ENCODE measurements around the gene NKAIN4.

Gene NKAIN4

DNA sequence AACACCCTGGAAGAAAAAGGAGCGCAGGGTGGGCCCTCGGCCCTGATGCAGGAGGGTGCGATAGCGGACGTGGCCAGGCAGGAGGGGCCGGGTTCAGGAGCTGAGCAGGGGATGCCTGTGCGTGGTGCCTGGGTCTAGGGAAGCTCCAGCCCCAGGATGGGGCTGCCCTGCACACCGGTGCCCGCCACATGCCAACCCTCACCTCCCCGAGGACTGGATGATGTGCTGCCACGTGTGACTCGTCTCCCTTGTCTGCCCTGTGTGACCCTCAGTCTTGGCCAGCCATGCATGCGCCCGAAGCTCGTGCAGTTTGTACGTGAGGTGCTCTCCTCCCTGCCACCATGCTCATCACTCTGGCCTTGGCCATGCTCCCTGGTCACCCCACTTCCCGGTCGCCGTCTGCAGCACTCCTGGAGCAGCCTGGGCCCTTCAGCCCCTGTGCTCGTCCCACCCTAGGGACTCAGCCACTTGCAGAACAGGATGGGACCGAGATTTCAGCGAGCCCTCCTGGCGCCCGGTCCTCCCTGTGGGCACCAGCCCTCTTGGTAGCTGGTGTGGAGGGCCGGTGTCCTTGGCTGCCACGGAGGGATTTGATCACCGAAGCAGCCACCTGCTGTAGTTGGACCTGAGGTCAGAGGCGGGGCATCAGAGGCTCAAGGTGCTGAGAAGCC is 34.5 kb upstream of the NKAIN4 start:
- no peak for DNase-seq (ENCODE audit: low read depth in 3 of 3)

DNA sequence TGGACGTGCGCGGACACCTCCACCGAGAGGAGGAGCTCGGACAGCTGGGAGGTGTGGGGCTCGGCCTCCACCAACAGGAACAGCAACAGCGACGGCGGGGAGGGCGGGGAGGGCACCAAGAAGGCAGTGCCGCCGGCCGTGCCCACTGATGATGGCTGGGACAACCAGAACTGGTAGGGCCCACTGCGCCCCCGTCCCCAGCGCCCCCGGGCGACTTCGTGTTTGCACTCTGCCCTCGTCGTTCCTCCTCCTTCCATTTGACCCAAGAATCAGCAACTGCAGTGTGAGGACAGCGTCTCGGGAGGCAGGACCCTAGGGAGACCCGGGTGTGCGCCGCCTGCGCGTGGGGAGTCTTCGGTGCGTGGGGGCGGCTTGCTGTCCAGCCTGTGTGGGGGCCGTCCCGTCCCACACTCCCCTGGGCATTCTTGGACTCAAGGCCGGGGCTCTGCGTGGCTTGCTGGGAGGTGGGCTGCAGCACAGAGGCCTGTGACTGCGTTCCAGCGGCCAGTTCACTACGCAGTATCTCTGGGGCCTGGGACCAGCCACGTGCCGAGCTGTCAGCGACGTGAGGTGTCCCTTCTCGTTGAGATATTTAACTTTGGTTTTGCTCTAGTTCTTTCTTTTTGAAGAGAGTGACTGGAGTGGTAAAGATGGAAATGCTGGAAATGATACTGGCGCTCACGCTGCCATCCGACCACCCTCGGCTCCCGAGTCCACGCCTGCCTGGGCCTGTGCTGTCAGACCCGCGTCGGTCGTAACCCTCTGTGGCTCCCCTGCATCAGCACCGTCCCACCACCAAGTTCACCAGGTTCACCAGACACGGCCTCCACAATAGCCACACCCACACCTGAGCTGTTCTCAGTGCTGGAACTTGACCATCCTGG is 33.7 kb upstream of the NKAIN4 start:
- no peak for DNase-seq (ENCODE audit: low read depth in 3 of 3)

DNA sequence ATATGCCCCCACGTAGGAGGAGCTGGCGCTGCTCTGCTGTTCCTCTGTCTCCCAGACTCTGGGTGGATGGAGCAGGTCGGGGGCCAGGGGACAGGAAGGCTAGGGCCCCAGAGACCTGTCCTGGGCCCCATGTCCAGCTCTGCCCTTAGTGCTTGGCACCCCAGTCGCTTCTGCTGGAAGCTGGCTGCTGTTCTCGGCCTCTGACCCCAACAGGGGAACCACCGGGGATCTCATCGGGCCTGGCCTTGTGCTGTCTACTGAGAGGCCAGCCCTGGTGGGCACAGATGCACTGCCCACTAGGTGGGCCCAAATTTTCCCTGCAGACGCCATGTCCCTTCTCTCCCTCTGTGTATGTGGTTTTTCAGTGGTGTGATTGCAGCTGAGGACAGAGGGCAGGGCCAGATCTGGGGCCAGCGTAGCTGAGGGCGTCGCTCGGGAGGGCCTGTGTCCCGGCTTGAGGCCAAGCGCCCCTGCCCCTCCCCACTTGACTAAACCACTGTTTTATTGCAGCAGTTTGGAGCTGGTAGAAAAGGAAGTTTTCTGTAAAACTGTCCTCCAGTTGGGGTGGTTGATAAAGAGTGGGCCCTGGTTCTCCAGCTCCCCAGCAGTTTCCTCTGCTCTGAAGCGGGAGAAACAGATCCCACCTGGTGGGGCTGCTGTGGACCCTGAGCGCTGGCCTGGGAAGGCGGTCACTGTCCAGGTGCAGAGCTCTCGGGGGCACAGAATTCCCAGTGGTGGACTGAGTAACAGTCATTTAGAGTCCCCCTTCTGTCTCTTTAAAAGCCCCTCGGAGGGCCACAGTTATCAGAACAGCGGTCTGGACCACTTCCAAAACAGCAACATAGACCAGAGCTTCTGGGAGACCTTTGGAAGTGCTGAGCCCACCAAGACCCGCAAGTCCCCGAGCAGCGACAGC is 32.8 kb upstream of the NKAIN4 start:
- DNase-seq (ENCODE audit: low read depth in 3 of 3), result no peak

DNA sequence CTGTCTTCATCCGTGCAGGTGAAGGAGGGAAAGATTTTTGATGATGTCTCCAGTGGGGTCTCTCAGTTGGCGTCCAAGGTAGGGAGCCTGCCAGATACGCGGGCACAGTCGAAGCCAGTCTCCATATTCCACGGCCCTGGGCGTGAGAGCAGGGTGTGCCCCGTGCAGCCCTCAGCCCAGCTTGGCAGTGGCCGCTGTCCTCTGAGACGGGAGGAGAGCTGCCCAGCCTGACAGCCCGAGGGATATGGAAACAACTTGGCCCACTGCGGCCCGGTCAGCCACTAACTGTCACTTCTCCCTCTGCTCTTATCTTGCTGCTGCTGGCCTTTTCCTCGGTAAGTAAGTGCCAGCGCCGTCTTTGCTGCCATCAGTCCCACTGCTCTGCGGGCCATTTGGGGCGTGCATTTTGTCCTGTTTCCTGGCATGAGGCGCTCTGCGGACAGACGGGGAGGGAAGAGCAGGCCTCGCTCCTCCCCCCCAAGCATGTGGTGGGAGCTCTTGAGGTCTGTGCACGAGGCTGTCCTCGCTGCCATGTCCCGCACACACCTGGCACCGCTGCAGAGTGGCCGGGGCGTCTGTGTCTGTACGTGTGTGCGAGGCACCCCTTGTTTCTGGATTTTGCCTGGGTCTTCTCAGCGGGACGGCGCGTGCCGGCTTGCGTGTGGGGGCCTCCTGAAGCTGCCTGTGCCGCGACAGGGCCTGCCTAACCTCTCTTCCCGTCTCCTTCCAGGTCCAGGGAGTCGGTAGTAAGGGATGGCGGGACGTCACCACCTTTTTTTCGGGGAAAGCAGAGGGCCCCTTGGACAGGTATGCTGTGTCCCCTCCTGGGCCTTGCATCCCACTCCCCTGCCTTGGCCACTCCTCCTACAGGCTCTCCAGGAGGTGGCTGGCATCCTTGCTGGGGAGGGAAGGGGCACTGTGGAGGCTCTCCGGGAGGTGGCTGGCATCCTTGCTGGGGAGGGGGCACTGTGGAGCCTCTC is 31.7 kb upstream of the NKAIN4 start:
- DNase-seq (ENCODE audit: low read depth in 3 of 3), result no peak

DNA sequence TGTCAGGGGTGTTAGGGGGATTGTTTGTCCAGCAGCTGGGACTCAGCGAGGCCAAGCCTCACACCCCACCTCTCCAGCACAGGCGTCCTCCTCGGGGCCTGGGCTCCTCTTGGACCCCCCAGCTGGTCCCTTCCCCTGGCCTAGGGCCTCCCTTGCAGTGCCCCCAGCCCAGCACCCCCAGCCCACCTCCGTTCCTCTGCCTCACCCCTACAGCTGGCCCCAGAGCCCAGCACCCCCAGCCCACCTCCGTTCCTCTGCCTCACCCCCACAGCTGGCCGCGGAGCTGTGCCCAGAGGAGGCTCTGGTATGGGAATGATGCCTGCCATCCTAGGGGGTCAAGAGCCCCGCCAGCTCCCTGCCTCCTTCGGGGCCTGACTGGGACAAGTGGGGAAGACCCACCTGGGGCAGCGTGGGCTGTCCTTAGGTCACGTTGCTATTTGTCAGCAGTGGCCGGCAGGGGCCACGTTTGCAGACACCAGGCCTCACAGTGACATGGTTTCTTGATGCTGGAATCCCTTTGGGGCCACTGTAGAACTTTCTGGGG is 30.8 kb upstream of the NKAIN4 start:
- DNase-seq (ENCODE audit: low read depth in 3 of 3), result no peak

DNA sequence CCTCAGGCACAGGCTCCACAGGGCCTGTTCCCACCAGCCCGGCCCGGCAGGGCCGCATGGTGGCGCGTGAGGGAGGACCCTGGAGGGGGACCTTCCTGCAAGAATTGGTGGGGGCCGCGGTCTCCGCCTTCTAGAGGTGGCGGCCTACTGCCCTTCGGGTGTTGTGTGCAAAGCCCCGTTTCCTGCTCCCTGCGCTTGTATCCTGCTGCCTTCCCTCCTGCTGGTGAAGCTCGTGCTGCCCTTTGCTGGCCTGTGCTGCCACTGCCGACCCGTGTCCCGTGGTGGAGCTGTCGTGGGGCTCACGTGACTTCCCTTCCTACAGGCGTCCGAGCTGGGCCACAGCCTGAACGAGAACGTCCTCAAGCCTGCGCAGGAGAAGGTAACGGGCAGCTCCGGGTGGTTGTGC is 30.3 kb upstream of the NKAIN4 start:
- DNase-seq (ENCODE audit: low read depth in 3 of 3), result no peak

DNA sequence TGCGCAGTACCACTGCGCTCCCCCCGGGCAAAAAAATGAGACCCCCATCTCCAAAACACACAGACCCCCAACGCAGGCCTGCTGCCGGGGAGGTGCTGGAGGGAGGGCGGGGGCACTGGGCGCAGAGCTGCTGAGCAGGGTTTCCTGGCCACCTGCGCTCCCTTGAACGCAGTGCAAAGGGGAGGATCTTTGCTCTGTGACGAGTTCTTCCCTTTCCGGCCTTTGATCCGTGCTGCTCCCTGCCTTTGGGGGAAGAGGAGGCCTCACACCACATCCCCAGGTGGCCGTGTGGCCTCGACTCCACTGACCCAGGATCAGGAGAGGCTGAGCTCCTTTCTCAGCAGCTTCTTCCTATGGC is 29.8 kb upstream of the NKAIN4 start:
- DNase-seq (ENCODE audit: low read depth in 3 of 3), result no peak

DNA sequence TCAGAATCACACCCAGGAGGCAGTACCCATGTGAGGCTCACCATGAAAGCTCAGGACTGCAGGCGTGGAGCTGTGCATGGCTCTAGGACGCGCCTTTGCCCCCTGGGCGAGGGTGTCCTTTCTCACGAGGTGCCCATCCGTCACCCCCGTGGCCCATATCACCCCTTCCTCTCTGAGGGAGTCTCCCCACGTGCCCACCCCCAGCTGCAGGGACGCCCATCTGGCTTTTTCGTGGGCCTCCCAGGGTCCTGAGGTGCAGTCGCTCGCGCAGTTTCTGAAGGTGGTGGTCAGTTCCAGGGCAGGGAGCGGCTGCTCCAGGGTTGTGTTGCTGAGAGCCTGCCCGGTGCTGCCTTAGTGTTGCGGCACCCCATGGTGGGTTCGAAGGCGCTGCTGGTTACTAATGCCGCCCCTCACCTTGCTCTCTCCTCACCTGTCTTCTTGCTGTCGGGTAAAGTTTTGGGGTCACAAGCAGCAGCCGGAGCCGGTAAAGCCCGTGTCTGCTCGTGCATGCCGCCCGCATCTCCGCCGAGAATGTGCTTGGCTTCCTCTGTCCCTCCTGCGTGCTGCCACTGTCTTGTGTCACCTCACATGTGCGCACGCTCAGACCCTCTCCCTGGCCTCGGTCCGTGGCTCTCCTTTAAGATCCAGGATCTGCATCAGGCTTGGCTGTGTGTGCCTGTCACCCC is 29.3 kb upstream of the NKAIN4 start:
- no peak for DNase-seq (ENCODE audit: low read depth in 3 of 3)

DNA sequence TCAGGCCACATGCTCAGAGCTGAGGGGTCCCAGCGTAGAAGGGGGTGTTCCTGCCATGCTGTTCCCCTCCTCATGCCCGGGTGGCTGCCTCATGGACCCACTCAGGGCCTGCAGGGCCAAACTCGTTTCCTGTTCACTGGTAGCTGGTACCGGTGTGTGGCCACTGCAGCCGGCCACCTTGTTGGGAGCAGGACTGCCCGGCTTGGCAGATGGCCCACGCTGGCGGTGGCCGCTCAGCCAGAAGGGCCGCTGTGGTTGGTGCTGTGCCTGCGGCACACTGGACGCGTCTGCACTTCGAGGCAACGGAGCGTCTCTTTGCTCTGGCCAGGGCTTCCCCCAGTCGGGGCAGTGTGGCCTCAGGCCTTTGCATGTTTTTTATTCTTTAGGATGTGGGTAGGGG is 28.7 kb upstream of the NKAIN4 start:
- no peak for DNase-seq (ENCODE audit: low read depth in 3 of 3)

DNA sequence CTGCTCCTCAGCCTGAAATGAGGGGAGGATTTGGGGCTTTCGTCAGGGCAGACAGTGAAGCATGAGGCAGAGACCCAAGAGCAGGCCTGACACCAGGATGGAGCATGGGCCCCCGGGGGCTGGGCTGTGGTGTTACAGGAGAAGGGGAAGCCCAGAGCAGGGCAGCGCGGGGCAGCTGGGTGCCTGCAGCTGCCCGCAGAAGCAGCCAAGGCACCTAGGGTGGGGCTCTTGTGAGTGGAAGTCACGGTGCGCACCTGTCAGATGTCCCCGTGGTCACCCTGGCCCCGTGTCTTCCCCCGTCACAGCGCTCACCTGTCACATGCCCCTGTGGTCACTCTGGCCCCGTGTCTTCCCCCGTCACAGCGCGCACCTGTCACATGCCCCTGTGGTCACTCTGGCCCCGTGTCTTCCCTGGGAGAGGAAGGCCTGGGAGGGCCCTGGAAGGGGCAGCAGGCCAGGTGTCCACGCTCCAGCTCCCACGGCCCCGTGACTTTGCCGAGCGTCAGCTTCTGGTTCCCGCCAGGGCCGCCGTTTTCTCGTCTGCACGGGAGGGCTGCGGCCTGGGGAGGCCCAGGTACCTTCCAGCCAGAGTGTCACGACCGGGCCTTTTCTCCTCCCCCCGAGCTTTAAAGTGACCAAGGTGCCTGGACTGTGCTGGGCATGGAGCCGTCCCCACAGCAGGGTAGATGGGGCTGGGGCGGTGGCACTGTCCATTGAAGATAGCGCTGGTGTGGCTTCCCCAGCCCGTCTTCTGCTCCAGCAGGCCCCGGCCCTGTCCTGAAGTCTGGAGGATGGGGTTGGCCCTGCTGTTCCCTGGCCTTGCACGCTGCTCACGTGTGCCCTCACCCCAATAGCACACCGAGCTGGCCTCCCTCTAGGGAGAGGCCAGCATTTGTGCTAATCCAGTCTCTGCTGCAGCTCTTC is 27.7 kb upstream of the NKAIN4 start:
- DNase-seq (ENCODE audit: low read depth in 3 of 3), result no peak

DNA sequence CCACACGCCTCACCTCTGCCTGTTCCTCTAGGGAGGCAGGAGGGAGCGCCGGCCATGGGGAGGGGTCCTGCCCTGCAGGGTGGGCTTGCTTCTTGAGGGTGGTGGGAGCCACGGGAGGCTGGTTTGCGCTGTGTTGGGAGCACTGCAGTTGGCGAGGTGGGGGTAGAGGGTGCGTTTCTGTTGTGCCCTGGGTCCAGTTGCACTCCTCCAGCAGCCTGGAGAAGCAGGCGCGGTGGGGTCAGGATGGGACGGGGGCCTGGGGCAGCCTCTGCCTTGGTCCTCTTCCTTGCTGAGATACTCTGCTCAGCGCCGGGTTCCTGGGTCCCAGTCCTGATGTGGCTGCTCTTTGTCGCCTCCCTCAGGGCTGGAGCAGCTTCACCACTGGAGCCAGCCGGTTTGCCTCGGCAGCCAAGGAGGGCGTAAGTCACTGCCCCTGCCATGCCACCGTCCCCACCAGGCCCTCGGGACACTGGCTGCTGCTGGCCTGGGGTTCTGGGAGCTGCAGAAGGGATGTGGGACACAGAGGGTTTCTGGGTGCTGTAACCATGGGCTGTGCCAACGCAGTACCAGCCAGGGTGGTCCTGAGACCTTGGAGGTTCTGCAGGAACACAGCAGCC is 26.8 kb upstream of the NKAIN4 start:
- no peak for DNase-seq (ENCODE audit: low read depth in 3 of 3)

DNA sequence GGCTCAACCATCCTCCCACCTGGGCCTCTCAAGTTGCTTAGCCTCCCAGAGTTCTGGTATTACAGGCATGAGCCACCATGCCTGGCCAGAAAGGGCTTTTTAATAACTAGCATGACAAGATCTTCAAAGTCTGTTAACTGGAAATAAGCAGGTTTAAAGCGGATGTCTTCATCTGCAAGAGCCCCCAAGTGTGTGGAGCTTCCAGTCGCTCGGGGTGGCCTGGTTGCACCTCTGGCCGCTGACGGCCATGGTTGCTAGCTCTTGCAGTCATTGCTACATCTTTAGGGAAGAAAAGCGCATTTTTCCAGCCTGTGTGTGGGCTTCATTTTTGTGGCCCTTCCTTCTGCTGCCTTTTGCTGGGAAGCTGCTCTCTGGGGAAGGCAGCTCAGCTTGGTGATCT is 26.1 kb upstream of the NKAIN4 start:
- no peak for DNase-seq (ENCODE audit: low read depth in 3 of 3)

DNA sequence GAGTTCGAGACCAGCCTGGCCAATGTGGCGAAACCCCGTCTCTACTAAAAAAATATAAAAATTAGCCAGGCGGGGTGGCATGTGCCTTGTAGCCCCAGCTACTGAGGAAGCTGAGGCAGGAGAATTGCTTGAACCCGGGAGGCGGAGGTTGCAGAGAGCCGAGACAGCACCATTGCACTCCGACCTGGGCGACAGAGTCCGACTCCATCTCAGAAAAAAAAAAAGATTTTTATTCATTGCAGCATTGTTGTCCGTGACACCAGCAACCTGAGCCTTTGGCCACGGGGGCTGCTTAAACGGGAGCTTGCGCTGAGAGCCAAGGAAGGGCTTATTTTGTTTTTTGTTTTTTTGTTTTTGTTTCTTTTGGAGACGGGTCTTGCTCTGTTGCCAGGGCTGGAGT is 25.7 kb upstream of the NKAIN4 start:
- DNase-seq (ENCODE audit: low read depth in 3 of 3), result no peak

DNA sequence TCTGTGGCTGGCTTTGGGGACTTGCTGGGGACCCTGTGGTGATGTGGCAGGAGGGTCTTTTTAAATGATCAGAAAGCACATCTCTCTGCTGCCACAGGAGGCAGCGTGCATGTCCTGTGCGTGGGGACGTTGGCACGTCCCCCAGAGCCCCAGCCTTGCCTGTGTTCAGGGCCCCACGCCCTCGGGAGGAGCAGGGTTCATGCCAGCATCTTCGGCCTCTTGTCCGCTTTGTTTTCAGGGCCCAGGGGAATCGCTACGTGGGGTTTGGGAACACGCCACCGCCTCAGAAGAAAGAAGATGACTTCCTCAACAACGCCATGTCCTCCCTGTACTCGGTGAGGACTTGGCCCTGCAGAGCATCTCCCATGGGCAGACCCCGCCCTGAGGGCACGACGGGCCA is 24.4 kb upstream of the NKAIN4 start:
- no peak for DNase-seq (ENCODE audit: low read depth in 3 of 3)

DNA sequence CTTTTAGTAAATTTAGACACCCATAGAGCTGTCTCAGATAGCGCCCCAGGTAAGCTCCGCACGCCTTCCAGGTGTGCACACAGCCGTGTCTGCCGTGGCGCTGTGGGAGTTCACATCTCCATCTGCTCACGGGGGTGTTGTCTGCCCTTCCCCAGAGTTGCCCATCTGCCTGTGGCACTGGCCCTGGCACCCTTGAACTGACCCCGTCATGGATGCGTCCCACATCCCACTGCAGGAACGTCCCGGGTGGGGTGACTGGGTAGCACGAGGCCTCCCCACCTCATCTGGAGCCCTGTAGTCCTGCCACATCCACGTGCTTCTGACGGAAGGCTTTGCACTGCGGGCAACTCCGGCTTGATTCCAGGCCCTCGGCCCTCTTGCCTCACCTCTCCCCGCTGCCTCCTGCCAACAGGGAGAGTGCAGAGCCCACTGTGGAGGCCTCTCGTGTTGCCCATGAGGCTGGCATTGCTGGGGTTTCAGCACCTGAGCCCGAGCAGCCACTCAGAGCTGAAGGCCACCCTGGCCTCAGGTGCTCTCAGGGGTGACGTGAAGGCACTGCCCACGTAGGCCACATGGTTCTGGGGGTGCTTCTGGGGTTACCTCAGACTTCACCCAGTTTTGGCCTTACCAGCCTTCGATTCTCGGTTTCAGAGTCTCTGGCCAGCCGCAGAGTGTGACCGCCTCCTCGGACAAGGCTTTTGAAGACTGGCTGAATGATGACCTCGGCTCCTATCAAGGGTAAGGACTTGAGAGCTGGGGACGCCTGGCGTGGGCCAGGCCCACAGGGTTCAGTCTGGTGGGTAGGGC is 23.4 kb upstream of the NKAIN4 start:
- DNase-seq (ENCODE audit: low read depth in 3 of 3), result no peak

DNA sequence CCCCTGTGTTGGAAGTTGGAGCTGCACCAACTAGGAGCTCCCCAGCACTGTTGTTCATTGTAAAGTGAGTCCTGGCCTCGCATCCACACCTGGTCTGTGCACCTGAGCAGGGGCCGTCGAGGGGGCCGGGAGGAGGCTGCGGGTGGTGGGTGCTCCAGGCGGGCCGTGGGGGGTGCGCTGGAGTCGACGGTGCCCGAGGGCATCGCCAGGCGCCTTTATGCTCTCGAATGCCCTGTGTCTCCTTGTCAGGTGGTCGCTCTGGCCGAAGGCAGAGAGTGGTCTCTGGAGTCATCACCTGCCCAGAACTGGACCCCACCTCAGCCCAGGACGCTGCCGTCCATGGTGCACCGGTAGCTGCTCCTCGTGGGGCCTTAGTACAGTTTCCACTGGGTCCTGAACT is 22.7 kb upstream of the NKAIN4 start:
- DNase-seq (ENCODE audit: low read depth in 3 of 3), result no peak

DNA sequence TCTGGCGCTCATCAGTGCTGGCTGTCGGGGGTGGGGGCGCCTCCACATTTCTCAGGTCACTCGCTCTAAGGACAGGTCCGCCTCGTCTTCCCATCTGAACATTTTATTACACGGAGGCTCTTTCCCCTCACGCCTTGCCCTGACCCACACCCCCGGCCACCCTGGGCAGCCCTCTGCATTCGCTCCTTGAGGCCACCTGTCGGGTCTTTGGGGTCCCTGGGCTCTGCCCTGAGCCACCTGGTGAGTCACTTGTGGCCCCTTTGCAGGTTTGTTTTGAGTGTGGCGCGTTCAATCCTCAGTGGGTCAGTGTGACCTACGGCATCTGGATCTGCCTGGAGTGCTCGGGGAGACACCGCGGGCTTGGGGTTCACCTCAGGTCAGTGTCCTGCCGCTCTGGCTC is 21.6 kb upstream of the NKAIN4 start:
- DNase-seq (ENCODE audit: low read depth in 3 of 3), result no peak

Measured in stimulated activated CD4-positive, alpha-beta T cell treated with anti-CD3 and anti-CD28 coated beads, TNF-alpha, amount 100 ng/mL, for 48 hours (primary cell).